ENCODE data around the gene NFIA.
A peak's percentile ranks its signal among the peaks of the same experiment; 100 is the strongest.

The NFIA gene

DNA sequence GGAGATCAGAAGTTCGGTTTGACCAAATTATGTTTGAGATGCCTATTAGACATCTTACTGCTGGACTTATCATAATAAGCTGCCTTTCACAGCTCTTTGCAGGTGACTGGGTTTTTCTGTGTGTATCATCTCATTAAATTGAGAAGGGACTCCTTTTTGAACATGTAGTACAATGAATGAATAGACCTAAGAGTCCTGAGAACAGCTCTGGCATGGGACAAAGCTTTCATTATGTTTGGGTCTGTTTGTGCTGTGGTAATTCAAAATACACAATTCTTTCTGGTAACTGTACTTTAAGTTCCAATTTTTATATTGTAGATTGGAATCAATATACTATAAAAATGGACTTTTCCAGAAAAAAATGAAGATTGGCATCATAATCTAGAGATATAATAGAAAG, 330.2 kb downstream of the NFIA start:
- H2AK5ac ChIP-seq (ENCODE audit: low read length), result no peak overlapping the region
- H3K4ac ChIP-seq (ENCODE audit: low read depth, low read length), result no peak overlapping the region
- H3K9ac ChIP-seq (ENCODE audit: low read length), result peak overlapping the region; percentile 2
- no peak overlapping the region for H4K91ac ChIP-seq (ENCODE audit: low read depth, low read length)
- H3K27ac ChIP-seq (ENCODE audit: low read depth, low read length), result no peak overlapping the region
- H3K4me2 ChIP-seq (ENCODE audit: low read length), result no peak overlapping the region
- no peak overlapping the region for H2BK5ac ChIP-seq (ENCODE audit: low read depth, low read length, poor library complexity)
- WGBS (ENCODE audit: extremely low coverage, insufficient coverage, insufficient read length), result no CpG with 5 or more reads among the region's 1 CpG
- H3K79me1 ChIP-seq (ENCODE audit: low read length), result no peaks in the 10 kb centered on the region
- H3K4me3 ChIP-seq (ENCODE audit: low read depth, low read length), result no peak overlapping the region
- no peak overlapping the region for H2BK120ac ChIP-seq (ENCODE audit: insufficient read depth, low read length, poor library complexity)
- DNase-seq, result no peak
- H3K9me3 ChIP-seq (ENCODE audit: insufficient read depth, low read depth, low read length), result no peaks in the 10 kb centered on the region
- no peaks in the 10 kb centered on the region for H3K79me2 ChIP-seq (ENCODE audit: control insufficient read depth, insufficient read depth, low read length, poor library complexity)
- no peak overlapping the region for H3K18ac ChIP-seq (ENCODE audit: low read length)
- no peak overlapping the region for H4K8ac ChIP-seq (ENCODE audit: low read depth, low read length)
- no peaks in the 10 kb centered on the region for H3K4me1 ChIP-seq (ENCODE audit: control insufficient read depth in 1 of 2, insufficient read depth in 2 of 2, low read length in 2 of 2)
- H2AFZ ChIP-seq (ENCODE audit: insufficient read depth, low read length, poor library complexity), result no peak overlapping the region
- H3K23ac ChIP-seq (ENCODE audit: low read length), result no peak overlapping the region
- H3K36me3 ChIP-seq (ENCODE audit: control insufficient read depth in 1 of 2, insufficient read depth in 2 of 2, low read length in 2 of 2), result no peaks in the 10 kb centered on the region
- H3K14ac ChIP-seq (ENCODE audit: low read length), result no peak overlapping the region
- H4K12ac ChIP-seq (ENCODE audit: low read depth, low read length), result no peak overlapping the region
- no peaks in the 10 kb centered on the region for H3K27me3 ChIP-seq (ENCODE audit: insufficient read depth, low read length)
- no peak overlapping the region for H2BK12ac ChIP-seq (ENCODE audit: low read length)

DNA sequence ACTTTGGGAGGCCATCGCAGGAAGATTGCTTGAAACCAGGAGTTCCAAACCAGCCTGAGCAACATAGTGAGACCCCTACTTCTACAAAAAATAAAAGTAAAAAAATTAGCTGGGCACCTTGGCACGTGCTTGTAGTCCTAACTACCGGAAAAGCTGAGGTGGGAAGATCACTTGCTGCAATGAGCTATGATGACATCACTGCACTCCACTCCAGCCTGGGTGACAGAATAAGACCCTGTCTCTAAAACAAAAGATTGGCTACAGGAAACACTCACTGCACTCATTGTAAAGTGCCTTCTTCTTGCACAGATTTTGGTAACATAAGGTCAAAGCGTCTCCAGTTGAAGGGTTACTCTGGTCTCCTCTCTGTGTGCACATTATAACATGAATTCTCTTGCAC, 336.8 kb downstream of the NFIA start:
- Histone ChIP-seq H3K23ac (ENCODE audit: low read length) (no peak overlapping the region), H3K9me3 (ENCODE audit: insufficient read depth, low read depth, low read length) (peaks cover 2% of the 10 kb centered on the region), H3K36me3 (ENCODE audit: control insufficient read depth in 1 of 2, insufficient read depth in 2 of 2, low read length in 2 of 2) (no peaks in the 10 kb centered on the region), H3K14ac (ENCODE audit: low read length) (no peak overlapping the region), H3K4me3 (ENCODE audit: low read depth, low read length) (no peak overlapping the region), H2AK5ac (ENCODE audit: low read length) (no peak overlapping the region), H3K79me1 (ENCODE audit: low read length) (no peaks in the 10 kb centered on the region), H3K4me2 (ENCODE audit: low read length) (no peak overlapping the region), H2BK5ac (ENCODE audit: low read depth, low read length, poor library complexity) (no peak overlapping the region), H2BK120ac (ENCODE audit: insufficient read depth, low read length, poor library complexity) (no peak overlapping the region), H3K27me3 (ENCODE audit: insufficient read depth, low read length) (no peaks in the 10 kb centered on the region), H3K27ac (ENCODE audit: low read depth, low read length) (no peak overlapping the region), H2BK12ac (ENCODE audit: low read length) (no peak overlapping the region), H3K4me1 (ENCODE audit: control insufficient read depth in 1 of 2, insufficient read depth in 2 of 2, low read length in 2 of 2) (peaks cover under 1% of the 10 kb centered on the region in 2 experiments), H3K9ac (ENCODE audit: low read length) (no peak overlapping the region), H4K91ac (ENCODE audit: low read depth, low read length) (no peak overlapping the region), H4K12ac (ENCODE audit: low read depth, low read length) (no peak overlapping the region), H3K4ac (ENCODE audit: low read depth, low read length) (no peak overlapping the region), H4K8ac (ENCODE audit: low read depth, low read length) (no peak overlapping the region), H2AFZ (ENCODE audit: insufficient read depth, low read length, poor library complexity) (no peak overlapping the region), H3K18ac (ENCODE audit: low read length) (no peak overlapping the region), H3K79me2 (ENCODE audit: control insufficient read depth, insufficient read depth, low read length, poor library complexity) (no peaks in the 10 kb centered on the region)
- no CpG with 5 or more reads among the region's 4 CpGs for WGBS (ENCODE audit: extremely low coverage, insufficient coverage, insufficient read length)
- DNase-seq, result no peak

DNA sequence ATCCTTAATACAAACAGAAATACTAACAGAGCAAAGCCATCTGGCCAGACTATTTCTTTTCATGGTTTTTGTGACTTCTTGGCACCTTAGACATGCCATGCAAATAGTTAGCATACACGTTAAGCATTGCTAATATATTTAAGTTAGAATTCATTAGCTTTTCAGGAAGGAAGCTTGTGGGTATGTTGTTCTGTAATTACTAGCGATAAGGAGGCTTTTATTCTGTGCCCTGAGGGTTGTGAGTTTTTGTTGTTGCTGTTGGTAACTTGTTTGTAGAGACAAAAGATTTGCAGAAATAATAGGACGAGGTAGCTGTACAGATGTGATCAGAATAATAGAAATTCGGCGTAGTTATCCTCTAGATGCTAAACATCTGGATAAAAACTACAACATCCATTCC, 337.3 kb downstream of the NFIA start:
- Histone ChIP-seq H3K14ac (ENCODE audit: low read length) (no peak overlapping the region), H3K4ac (ENCODE audit: low read depth, low read length) (no peak overlapping the region), H4K12ac (ENCODE audit: low read depth, low read length) (no peak overlapping the region), H3K27ac (ENCODE audit: low read depth, low read length) (no peak overlapping the region), H3K4me1 (ENCODE audit: control insufficient read depth in 1 of 2, insufficient read depth in 2 of 2, low read length in 2 of 2) (peaks cover 2% of the 10 kb centered on the region in 2 experiments), H2AK5ac (ENCODE audit: low read length) (no peak overlapping the region), H3K18ac (ENCODE audit: low read length) (no peak overlapping the region), H3K79me2 (ENCODE audit: control insufficient read depth, insufficient read depth, low read length, poor library complexity) (no peaks in the 10 kb centered on the region), H2BK12ac (ENCODE audit: low read length) (no peak overlapping the region), H3K4me3 (ENCODE audit: low read depth, low read length) (no peak overlapping the region), H2AFZ (ENCODE audit: insufficient read depth, low read length, poor library complexity) (no peak overlapping the region), H2BK5ac (ENCODE audit: low read depth, low read length, poor library complexity) (no peak overlapping the region), H3K9ac (ENCODE audit: low read length) (no peak overlapping the region), H3K36me3 (ENCODE audit: control insufficient read depth in 1 of 2, insufficient read depth in 2 of 2, low read length in 2 of 2) (no peaks in the 10 kb centered on the region), H3K9me3 (ENCODE audit: insufficient read depth, low read depth, low read length) (peaks cover 2% of the 10 kb centered on the region), H3K79me1 (ENCODE audit: low read length) (no peaks in the 10 kb centered on the region), H3K27me3 (ENCODE audit: insufficient read depth, low read length) (no peaks in the 10 kb centered on the region), H4K8ac (ENCODE audit: low read depth, low read length) (no peak overlapping the region), H4K91ac (ENCODE audit: low read depth, low read length) (no peak overlapping the region), H3K4me2 (ENCODE audit: low read length) (no peak overlapping the region), H2BK120ac (ENCODE audit: insufficient read depth, low read length, poor library complexity) (no peak overlapping the region), H3K23ac (ENCODE audit: low read length) (no peak overlapping the region)
- WGBS (ENCODE audit: extremely low coverage, insufficient coverage, insufficient read length), result no CpG with 5 or more reads among the region's 5 CpGs
- DNase-seq, result peak in 1 of 2 donors; percentile 25

DNA sequence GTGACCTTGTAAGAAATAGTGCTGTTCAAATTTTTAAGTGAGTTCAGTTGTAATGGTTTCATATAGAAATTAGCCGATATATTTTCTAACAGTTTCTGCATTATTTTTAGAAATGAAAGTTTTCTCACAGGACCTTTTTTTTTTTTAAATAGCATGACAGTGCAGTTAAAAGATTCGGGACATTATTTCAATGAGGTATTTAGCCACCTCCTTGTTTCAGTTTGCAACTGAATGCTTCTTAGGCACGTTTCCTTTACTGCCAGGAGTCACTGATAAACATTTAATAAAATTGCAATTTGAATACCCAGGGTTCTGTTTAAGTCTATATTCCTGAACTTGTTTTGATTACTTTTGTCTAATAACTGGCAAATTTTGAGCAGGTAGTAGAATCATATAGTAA, 337.9 kb downstream of the NFIA start:
- no CpG with 5 or more reads among the region's 3 CpGs for WGBS (ENCODE audit: extremely low coverage, insufficient coverage, insufficient read length)
- no peak overlapping the region for H4K12ac ChIP-seq (ENCODE audit: low read depth, low read length)
- no peak overlapping the region for H3K9ac ChIP-seq (ENCODE audit: low read length)
- H3K18ac ChIP-seq (ENCODE audit: low read length), result no peak overlapping the region
- H3K79me1 ChIP-seq (ENCODE audit: low read length), result no peaks in the 10 kb centered on the region
- no peak overlapping the region for H2BK5ac ChIP-seq (ENCODE audit: low read depth, low read length, poor library complexity)
- no peak overlapping the region for H2BK12ac ChIP-seq (ENCODE audit: low read length)
- H2AK5ac ChIP-seq (ENCODE audit: low read length), result no peak overlapping the region
- no peak overlapping the region for H3K27ac ChIP-seq (ENCODE audit: low read depth, low read length)
- H4K91ac ChIP-seq (ENCODE audit: low read depth, low read length), result no peak overlapping the region
- H3K4me3 ChIP-seq (ENCODE audit: low read depth, low read length), result no peak overlapping the region
- no peak overlapping the region for H3K4me2 ChIP-seq (ENCODE audit: low read length)
- no peaks in the 10 kb centered on the region for H3K27me3 ChIP-seq (ENCODE audit: insufficient read depth, low read length)
- H3K4ac ChIP-seq (ENCODE audit: low read depth, low read length), result no peak overlapping the region
- no peaks in the 10 kb centered on the region for H3K79me2 ChIP-seq (ENCODE audit: control insufficient read depth, insufficient read depth, low read length, poor library complexity)
- no peak for DNase-seq
- no peak overlapping the region for H3K23ac ChIP-seq (ENCODE audit: low read length)
- H3K9me3 ChIP-seq (ENCODE audit: insufficient read depth, low read depth, low read length), result peaks cover 2% of the 10 kb centered on the region
- H2BK120ac ChIP-seq (ENCODE audit: insufficient read depth, low read length, poor library complexity), result no peak overlapping the region
- H3K14ac ChIP-seq (ENCODE audit: low read length), result no peak overlapping the region
- H3K4me1 ChIP-seq (ENCODE audit: control insufficient read depth in 1 of 2, insufficient read depth in 2 of 2, low read length in 2 of 2), result peaks cover 2 to 4% of the 10 kb centered on the region in 2 experiments
- H4K8ac ChIP-seq (ENCODE audit: low read depth, low read length), result no peak overlapping the region
- no peaks in the 10 kb centered on the region for H3K36me3 ChIP-seq (ENCODE audit: control insufficient read depth in 1 of 2, insufficient read depth in 2 of 2, low read length in 2 of 2)
- H2AFZ ChIP-seq (ENCODE audit: insufficient read depth, low read length, poor library complexity), result no peak overlapping the region

Data from trophoblast cell (in vitro differentiated cells and primary cell).